Stimulated activated CD4-positive, alpha-beta T cell treated with anti-CD3 and anti-CD28 coated beads, Interleukin-15, amount 100 ng/mL, for 48 hours (primary cell): ENCODE results near the gene IGFN1.

Source experiments
- DNase-seq, 2 donors: peaks; one replicate each; pipeline ENCODE4 v3.0.0-alpha.2; 2020; ENCODE audit warnings: low read depth in 2 of 2

IGFN1 gene

DNA sequence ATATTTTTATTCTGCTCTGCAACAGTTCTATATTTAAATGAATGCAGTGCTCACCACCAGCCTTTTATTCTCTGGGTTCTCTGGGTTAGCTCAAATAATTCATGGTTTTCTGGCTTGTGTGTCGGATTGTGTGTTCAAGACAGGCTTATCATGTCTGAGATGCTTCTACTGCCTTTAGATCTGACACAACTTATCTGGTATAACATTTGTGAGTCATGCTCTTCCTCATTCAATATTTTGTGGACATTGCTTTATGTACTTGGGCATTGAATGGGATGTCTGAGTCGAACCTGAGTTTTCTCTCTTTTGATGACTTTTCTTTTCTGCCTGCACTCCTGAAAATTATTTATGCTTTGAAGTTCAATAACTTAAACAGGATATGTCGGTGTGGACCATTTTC lies 75.1 kb downstream of the IGFN1 start:
- no peak for DNase-seq

DNA sequence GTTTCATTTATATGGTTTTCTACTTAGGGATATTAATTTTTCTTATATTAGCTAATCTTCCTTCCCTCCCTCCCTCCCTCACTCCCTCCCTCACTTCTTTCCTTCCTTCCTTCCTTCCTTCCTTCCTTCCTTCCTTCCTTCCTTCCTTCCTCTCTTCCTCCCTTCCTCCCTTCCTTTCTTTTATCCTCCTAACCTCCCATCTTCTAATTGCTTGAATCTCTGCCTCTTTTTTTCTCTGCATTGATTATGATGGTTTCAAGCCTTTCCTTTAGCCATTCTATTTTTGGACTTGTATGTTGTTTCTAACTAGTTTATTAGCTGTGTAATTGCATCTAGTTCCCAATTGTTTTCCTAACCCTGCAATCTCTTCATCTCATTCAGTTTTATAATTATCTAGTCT lies 75.7 kb downstream of the IGFN1 start:
- no peak for DNase-seq

DNA sequence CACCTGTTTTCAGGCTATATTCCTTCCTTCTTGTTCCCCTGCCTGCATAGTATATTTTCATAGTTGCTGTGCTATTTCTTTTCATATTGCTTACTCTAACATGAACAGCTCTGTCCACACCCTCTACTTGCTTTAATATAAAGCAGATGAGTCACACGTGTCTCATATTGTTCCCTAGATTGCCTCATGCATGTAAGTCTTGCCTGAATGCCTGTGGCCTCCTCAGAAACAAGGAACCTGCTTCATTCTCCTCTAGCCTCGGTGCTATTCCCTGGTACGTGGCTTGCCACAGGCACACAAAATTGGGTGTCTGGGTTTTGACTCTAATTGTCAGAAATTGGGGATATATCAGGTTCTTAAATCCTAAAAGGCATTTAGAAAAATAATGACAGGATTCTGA lies 76.2 kb downstream of the IGFN1 start:
- no peak for DNase-seq

DNA sequence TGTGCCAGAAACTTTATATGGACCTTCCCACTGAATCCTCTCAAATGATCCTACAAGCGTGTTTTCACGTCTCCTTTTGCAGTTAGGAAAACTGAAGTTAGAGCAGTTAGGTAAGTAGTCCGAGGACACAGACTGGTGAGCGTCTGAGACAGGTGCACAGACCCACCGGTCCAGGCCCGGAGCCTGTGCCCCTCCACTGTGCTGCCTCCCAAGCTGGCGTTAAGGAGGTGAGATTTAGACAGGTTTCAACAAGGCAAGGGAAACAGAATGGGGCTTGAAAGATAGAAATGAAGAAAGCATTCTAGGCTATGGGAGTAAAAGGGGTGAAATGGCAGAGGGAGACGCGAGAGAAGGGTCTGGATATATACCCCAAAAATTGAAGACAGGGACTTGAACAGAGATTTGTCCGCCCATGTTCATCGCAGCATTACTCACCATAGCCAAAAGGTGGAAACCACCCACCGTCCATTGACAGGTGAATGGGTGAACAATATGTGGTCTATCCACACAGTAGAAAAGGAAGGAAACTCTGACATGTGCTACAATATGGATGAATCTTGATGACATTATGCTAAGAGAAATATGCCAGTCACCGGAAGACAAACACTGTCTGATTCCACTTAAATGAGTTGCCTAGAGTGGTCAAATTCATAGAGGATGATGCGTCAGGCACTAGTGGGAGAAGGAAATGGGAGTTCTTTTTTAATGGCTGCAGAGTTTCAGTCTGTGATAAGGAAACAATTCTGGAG lies 77.0 kb downstream of the IGFN1 start:
- no peak for DNase-seq

DNA sequence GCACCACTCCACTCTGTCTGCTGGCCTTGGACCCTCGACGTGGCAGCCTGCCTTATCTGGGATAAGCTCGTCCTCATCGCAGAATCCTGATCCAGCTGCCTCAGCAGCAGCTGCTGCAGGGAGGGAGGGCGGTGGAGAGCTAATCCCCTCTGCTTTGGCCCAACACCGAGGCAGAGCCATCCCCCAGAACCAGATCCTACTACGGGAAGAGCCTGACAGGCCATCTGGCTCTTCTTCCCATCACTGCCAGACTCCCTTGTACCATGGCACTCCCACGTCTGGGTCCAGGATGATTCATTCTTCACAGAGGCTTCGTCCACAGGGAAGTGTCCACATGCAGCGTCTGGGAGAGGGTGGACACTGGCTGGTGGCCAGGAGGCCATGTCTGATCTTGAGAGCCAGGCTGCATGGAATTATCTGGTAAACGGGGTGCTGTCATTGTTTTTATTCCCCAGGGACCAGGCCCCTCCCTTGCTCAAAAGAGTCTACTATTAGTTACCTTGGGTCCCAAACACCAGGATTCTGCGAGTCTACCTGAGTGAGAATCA lies 78.1 kb downstream of the IGFN1 start:
- DNase-seq, result no peak

DNA sequence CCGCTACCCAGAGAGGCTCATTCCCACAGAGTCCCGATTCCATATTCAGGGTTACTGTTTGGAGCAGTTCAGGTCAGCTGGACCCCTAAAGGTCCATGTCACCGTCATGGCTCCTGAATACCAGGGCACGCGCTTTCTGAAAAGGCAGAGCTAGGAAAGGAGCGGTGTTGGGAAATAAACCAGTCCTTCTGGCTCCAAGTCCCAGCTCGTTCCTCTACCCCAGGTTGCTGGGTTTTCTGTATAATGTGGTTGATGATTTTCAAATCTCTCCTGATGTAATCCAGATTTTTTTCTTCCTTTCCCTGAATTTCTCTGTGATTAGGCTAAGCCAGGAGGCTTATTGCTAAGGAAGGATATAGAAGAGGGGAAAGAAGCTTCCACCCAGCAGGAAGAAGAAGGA lies 78.7 kb downstream of the IGFN1 start:
- no peak for DNase-seq

DNA sequence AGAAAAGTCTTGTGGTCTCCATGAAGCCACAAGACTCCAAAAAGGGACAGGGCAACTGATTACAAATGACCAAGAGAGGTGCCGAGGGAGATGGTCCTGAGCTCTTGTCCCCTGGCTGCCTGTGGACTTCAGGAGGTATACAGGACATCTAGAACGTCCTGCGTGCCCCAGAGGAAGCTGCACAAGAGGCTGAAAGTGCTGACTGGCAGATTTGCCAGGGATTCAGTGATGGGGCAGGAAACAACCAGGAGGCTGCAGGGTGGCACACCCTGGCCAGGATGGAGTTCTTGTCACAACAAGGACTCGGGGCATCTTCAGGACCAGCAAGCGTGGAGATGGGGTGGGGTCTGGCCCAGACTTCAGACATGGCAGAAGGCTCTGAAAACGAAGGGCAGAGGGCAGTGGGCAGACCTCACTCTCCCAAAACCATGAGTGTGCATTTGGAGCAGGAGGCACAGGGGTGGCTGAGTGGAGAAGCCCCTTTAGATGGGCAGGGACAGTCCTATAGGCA lies 79.3 kb downstream of the IGFN1 start:
- DNase-seq, result no peak

DNA sequence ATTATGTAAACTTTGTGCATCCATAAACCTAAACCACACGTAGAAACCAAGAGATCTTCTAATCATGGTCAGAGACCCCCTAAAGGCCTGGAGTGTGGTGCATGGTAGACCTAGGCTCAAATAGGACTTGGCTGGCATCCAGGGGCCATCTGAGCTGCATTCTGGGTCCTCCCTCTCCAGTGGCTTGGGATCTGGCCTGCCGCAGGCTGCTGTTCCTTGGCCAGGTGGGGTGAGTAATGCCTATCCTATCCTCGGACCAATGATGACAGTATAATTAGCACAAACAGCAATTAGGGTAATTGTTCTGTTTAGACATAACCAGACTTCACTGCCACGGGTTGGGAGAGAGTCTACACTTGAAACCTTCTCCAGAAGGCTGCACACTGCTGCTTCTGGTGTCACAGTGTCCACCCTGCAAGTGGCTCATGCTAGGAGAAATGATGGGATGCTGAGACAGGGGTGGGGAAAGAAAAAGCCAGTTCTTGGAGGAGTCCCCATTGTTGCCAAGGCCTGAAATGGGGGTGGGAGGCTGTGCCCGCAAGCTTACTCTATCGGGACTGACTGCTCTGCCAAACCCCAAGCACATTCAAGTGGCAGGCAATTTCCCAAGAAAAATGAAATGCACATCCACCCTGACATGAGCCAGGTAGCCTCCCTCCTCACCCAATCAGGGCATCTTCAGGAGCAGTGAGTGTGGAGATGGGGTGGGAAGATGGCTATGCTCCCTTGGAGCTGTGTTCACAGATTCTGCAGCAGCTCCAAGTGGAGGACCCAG lies 80.2 kb downstream of the IGFN1 start:
- no peak for DNase-seq

DNA sequence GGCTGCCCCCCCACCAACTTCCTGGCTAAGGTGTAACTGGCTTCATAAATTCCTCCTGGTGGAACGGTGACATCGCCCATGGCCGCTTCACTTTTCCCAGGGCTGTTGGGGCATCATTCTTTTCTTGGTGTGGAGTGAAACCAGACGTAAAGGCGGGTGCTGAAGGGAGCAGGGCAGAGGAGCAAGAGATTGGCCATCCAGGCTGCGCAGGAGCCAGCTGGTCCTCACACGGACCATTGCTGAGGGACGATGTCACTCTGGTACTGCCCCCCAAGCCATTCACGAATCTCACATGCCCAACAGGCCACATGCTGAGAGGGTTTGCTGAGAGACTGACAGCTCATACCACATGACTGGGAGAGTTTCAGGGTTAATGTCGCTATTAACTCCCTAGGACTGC lies 82.2 kb downstream of the IGFN1 start:
- DNase-seq, result no peak

DNA sequence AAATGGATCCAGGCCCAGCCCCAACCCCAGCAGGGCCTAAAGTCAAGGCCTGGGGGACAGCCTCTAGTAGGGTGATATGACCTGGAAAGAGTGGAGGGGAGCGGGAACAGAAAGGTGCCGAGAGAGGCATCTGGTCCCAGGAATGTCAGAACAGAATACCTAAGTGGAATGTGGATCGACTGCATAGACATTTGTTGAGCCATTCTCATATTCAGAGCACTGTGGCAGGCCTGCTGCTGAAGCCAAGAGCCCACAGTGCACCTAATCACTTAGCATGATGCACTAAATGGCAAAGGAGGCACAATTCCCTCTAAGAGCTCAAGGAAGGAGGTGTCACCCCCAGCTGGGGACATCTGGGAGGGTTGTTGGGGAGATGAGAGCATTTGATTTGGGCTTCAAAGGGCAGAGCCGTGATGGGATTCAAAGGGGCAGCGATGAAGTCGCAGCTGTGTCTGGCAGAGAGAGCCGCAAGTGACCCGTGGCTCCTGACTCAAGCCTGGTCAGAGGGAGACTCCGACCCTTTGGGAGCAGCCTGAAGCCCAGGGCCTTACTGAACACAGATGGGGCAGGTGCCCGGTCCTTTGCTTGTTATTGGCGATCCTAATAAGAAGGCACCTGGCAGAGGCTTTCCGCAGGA lies 84.1 kb downstream of the IGFN1 start:
- no peak for DNase-seq

DNA sequence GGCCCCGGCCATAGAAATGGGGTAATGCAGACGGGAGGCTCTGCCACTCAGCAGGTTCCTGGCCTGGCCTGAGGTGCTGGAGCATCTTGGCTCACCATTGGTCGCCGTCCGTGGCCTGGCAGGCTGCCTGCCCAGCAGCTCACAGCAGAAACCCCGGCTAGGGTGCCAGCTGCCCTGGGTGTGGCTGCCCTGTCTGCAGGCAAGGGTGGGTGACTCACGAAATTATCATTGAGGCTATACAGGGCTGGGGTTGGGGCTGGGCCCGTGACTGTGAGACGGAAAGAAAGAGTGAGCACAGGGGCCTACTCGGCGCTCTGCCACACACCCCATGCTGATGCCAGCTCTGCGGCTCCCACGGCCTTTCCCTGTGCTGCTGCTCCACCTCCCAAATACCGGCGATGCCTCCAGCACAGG lies 84.6 kb downstream of the IGFN1 start:
- DNase-seq, result no peak

DNA sequence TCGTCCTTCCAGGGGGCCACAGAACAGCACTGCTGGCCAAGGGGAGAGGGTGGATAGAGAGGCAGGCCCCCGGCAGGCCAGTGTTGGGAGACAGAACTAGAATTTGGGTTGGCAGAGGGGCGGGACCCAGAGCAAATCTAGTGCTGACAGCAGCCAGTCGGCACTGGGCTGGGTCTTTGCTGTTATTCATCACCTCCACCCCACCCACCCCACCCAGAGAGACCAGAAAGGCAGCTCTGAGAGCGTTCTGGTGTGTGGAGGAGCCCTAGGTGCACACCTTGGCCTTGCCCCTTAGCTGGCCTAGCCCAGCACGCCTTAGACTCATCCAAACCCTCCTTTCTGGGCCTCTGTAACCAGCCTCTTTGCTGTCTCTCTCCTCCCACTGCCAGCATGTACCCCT lies 86.3 kb downstream of the IGFN1 start:
- DNase-seq, result no peak

DNA sequence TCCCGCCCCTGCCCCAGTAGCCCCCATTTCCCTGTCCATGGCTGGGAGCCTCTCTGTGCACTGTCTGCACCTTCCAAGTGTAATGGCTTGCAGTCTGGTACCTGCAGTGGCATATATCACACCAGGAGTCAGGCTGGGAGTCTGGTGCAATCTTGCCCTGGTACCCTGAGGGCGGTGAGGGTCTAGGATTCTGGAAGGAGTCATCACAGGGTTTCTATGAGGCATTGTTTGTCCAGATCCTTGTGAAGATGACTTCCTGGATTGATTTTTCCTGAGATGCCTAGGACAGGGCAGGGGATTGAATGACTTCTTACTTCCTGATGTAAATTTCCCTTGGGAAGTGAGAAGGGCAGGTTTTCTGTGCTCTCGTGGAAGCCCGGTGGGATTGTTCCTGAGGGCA lies 86.8 kb downstream of the IGFN1 start:
- no peak for DNase-seq
